Cardiac fibroblast (primary cell): ENCODE results near the gene AIG1.

Experiments used
- DNase-seq, 2 donors: peaks; one replicate each; pipeline versions ENCODE4 v3.0.0 to v3.0.0-alpha.2; 2010; ENCODE audit warnings: low read depth in 2 of 2
- H3K4me3 ChIP-seq, 2 donors: replicated peaks in 1 of 2; 1 replicate in 1 of 2; 2 replicates in 1 of 2; pipeline ENCODE4 v1.5.1; 2011; ENCODE audit warnings: low read depth in 2 of 2, low read length in 2 of 2, mild to moderate bottlenecking in 2 of 2, moderate library complexity in 1 of 2
- TF ChIP-seq, protein P1 (sequence below): IDR thresholded peaks from one replicate; pipeline ENCODE4 v1.5.1; 2011; ENCODE audit warnings: low read depth, mild to moderate bottlenecking, low read length, inconsistent platforms

AIG1 gene

DNA sequence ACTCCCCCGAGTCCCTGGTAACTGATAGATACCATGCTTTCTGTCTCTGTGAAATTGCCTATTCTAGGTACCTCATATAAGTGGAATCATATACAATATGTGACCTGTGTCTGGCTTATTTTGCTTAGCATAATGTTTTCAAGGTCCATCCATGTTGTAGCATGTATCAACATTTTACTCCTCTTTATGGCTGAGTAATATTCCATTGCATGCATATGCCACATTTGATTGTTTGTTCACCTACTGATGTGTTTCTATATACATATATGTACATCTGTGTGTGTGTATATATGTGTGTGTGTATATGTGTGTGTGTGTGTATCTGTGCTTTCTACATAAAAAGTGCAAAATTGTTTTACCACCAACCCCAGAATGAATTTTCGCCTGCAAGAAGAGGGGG is 270.7 kb downstream of the AIG1 start:
- DNase-seq: no peak

DNA sequence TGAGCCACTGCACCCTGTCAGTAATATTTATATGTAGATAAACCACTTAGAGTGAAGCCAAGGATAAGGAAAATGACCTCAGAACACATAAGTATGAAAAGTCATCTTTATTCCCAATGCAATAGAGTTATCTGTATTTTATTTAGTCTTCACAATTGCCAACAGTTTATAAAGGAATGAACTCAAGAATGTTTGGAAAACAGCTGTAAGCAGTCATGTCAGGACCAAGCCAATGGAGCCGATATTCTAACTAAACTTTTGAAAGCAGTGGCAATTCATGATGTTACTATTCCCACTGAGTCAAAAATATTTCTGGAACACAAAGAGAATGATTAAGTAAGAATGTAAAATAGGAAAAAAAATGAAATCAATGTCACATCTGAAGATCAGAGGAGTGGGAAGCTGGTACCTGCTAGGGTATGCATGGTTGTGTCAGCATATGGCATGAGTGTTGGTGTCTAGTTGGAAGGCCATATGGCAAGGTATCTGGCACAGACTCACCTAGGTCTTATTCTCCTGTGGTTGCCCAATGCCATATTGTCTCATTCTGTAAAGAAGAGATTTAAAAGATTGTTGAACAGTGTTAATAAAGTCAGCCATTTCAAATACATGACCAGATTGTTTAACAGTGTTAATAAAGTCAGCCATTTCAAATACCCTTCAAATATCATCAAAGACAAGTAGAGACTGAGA is 271.6 kb downstream of the AIG1 start:
- no peak for DNase-seq
- H3K4me3 ChIP-seq: no peak overlapping the region
- TF ChIP-seq, protein P1, sequence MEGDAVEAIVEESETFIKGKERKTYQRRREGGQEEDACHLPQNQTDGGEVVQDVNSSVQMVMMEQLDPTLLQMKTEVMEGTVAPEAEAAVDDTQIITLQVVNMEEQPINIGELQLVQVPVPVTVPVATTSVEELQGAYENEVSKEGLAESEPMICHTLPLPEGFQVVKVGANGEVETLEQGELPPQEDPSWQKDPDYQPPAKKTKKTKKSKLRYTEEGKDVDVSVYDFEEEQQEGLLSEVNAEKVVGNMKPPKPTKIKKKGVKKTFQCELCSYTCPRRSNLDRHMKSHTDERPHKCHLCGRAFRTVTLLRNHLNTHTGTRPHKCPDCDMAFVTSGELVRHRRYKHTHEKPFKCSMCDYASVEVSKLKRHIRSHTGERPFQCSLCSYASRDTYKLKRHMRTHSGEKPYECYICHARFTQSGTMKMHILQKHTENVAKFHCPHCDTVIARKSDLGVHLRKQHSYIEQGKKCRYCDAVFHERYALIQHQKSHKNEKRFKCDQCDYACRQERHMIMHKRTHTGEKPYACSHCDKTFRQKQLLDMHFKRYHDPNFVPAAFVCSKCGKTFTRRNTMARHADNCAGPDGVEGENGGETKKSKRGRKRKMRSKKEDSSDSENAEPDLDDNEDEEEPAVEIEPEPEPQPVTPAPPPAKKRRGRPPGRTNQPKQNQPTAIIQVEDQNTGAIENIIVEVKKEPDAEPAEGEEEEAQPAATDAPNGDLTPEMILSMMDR: no peak

More for the DNA sequence above, 270.7 kb downstream of the AIG1 start:
- TF ChIP-seq, protein P1: no peak
- no peak overlapping the region for H3K4me3 ChIP-seq

DNA sequence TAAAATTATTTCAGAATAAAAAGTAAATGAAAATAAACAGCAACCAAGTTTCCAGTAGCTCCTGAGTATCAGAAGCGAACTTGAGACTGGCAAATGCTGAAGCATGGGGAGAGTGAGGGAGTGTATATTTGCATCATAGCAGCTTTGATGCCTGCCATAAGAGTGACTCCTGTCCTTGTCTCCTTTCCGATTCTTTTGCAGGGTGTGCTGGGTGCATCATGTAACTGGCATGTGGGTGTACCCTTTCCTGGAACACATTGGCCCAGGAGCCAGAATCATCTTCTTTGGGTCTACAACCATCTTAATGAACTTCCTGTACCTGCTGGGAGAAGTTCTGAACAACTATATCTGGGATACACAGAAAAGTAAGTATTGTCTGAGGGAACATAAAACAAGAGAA is 272.4 kb downstream of the AIG1 start:
- peak in 1 of 2 donors; percentile 43 for DNase-seq
- TF ChIP-seq, protein P1: no peak
- no peak overlapping the region for H3K4me3 ChIP-seq

DNA sequence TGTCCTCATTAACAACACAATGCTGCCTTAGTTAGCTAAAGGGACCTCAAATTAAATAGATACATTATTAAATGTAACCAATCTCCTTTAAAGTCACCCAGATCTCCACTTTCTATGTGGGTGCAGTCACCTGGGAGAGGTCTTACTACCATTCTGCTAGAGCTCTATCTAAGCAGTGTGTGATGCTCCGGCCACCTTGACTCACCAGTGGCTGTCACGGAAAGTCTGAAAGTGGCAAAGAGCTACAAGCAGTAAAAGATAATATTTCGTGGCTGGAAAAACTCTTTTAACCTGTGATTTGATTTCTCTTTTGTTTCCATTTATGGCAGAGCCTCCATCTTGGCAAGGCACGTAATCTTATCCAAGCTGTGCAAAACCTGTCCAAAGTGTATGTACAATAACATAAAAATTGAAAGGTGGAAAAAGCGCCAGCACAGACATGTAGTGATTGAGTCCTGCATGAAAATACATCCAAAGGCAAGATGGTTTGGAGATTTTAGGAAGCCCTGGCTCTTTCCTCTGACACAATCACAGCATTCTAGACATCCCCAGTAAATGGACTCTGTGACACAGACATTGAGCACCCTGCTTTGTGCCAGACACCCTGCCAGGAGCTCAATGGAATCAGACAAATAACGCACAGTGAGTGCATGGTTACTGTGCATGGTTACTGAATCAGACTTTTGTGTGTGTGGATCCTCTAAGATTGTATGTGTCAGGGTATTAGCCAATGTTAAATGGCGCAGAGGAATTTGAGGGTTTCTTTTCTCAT is 273.2 kb downstream of the AIG1 start:
- DNase-seq: no peak
- no peak overlapping the region for H3K4me3 ChIP-seq
- TF ChIP-seq, protein P1: no peak

DNA sequence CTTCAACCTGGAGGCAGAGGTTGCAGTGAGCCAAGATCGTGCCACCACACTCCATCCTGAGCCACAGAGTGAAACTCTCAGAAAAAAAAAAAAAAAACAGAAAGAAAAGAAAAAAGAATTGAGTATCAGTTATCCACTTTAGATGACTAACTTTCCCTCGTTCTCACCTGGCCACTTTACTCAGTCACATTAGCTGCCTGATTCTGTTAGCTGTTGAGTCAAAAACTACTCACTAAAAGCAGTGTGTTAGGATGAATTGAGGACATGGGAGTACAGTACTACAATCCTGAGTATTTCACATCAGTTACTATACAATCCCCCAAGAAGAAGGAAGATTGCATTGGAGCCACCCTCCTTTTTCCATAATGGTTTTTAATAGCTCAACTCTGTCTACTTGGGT is 275.2 kb downstream of the AIG1 start:
- no peak overlapping the region for H3K4me3 ChIP-seq
- no peak for DNase-seq
- TF ChIP-seq, protein P1: no peak

DNA sequence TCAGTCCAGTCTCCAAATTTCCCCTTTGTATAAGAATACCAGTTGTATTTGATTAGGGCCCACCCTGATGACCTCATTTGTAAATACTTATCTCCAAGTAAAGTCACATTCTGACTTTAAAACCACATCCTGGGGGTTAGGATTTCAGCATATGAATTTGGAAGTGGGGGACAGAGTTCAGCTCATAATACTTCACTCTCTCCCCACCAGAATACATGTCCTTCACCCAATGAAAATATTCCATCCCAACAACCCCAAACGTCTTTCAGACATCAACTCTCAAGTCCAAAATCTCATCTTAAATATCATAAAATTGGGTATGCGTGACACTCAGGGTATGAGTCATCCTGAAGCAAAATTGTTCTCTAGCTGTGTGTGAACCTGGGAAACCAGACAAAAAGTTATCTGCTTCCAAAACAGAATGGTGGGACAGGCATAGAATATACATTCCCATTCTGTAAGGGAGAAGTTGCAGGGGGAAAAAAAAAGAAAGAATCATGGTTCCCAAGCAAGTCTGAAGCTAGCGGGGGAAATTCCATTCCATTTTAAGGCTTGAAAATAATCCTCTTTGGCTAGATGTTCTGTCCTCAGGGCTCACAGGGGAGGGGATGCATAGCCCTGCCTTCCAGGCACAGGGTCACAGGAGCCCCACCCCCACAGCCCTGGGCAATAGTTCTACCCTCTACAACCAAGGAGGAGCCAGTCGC is 275.9 kb downstream of the AIG1 start:
- H3K4me3 ChIP-seq: no peak overlapping the region
- peak; percentile 15 to 71 for DNase-seq
- TF ChIP-seq, protein P1: no peak
